Embryonic facial prominence (tissue), 1 donor: Measurements from ENCODE around the gene MORC4.

Experiments used
- DNase-seq: peaks from one replicate; pipeline ENCODE4 v3.0.0-alpha.2; 2016; ENCODE audit errors: extremely low spot score

Gene MORC4

DNA sequence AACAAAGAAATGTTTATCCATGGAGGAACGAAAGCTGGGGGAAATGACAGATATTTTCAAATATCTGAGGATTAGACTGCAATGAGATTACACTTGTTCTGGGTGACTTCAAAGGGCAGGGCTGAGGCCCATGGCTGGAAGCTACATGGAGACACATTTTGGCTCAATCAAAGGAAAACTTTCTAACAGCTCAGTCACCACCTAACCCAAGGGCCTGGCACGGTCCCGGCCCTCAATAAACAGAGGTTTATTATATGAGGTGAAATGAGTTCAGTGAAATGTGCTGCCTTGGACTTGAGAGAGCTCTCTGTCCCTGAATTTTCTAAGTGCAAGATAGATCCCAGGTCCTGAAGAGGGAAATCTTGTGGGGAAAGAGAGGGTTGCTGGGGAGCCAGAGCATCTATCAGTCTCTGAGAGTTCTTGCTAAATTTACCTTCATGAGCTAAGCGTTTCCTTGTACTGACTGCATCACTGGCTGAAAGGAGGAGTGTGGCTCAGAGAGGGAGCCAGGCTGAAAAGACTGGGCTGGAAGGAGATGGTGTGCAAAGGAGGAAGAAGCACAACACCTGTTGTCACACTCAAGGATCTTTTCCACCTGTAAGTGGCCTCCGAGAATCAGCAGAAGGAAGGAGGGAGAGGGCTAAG, 94.8 kb downstream of the MORC4 start:
- DNase-seq: no peak

DNA sequence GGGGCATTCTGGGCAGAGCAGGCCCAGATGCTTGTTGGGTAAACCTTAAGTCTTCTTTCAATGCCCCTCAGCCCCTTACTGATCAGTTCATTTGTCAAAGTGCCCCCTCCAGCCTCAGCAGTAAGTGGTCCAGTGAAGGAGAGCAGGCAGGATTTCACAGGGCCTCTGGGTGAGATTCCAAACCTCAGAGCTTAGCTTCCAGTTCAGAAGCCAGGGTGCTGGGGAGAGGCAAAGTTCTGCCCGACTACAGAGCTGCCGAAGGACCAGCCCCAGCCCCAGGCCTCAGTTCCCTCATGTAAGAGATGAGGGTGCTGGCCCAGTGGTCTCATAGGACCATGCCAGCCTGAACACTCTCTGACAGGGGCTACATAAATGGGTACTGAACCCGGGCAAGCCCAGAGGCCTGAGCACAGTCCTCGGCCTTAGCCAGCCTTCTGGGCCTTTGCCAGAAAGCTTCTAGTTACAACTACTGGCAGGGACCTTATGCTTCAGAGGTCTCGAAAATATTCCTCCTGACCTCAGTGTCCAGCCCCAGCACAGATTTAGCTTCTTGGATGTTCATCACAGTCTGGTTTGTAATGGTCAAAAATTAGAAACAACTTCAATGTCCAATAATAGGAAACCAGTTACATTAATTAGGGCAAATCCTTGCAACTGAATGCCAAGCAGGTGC, 96.0 kb downstream of the MORC4 start:
- DNase-seq: no peak

DNA sequence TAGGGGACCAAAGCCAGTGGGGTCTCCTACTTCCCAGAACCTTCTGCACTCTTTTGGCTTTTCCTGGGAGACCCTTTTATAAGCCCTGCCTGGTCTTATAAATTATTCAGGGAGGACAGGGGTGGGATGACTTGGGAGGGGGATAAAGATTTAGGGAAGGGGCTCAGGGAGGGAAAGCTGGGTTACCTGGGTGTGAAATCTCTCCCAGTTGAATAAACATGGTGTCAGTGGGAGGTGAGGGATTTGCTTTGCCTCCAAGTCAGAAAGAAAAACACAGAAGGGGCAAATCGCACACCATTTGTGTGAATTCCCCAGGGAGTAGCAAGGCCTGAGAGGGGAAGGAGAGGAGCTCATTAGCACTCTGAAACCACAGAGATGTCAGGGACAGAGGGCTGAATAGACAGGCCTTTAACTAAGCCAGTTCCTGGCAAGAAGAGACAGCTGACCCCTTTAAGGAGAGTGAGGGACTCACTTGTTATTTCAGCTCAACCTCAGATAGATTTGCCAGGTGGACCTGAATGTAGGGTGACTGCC, 96.7 kb downstream of the MORC4 start, which contains the start of gene RIPPLY1:
RIPPLY1 (minus strand) TSS at position 51 of the 534 bp plus-strand sequence. CDS start 54 bp downstream, outside the sequence.
- DNase-seq: no peak

DNA sequence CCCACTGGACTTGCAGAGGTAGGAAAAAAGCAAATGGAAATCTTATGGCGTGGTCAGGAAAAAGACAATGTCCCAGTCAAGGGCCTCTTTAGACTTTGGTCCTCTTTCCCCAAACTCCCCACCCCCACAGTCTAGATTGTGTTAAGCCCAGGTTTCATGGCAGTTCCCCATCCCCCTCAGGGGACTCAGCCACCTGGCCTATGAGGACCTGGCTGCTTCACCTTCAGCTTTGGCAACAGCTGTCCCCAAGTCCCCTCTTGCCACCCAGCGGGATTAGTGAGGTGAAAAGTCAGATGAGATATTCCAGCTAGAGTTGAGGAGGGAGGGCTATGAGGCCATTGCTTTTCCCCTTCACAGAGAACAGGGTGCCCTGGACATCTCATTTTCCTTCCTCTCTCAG, 97.3 kb downstream of the MORC4 start:
- DNase-seq: no peak

DNA sequence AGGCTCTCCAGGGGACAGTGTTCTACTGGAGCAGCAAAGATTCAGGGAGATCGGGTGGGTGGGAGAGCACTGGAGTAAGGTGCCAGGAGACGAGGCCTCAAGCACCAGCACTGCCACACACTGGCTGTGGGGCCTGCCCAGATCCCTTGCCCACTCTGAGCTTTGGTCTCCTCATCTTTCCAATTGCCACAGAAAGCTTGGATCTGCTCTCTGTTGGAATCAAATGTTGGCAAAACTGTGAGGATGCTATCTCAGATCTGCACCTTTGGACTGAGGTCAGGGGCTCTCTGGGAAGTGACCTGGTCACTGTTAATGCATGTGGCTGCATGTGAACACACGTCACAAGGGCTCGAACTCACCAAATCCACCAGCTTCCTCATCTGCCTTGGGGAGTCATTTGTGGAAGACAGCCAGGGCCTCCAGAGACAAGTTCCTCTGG, 98.2 kb downstream of the MORC4 start:
- no peak for DNase-seq

DNA sequence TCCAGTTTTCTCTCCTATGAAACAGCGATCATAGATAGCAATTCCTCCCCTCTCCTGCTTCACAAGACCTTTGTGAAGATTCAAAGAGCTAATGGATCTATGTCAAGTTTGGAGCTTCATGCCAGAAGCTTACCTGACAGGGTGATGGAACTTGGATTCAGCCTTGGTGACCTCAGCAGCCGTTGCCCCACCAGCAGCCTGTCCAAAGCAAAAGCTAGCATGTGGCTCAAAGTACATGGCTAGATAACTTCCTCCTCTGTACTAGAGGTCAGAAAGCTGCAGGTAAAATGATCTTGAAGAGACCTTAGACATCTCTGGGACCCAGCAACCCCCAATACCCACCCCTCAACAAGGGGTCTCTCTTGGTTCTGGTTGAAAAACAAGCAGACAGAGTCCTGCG, 98.7 kb downstream of the MORC4 start:
- no peak for DNase-seq

DNA sequence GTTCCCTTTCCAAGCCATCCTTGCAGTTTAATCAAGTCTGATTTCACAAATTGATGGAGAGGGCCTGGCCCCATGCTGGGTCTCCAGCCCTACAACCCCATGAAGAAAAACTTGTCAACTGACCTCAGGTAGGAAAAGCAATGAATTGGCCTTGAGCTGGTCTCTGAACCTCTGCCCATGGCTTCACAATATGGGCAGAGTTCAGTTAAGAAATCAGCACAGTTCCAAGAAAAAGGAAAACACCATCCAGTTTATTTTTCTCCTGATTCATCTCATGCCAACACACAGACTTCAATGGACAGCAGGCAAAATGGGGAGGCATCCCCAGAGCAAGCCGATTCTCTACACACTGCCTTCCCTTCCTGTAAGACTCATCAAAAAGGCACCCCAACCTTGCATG, 100.2 kb downstream of the MORC4 start:
- DNase-seq: no peak

DNA sequence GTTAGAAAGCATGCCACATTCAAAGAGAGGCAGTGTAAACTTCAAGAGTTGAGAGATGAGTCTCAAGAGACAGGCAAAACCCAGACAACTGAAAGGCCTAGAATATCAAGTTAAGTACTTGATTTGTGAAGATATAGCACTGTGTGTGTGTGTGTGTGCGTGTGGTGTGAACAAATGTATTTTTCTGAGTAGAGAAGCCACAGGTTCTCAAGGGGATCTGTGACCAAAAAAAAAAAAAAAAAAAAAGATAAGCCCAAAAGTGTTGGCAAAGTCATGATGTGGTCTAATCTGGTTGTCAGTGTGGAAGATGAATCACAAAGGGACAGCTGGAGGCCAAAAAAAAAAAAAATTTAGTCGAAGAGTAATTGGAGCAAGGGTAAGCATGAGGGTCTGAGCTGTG, 100.7 kb downstream of the MORC4 start:
- no peak for DNase-seq

DNA sequence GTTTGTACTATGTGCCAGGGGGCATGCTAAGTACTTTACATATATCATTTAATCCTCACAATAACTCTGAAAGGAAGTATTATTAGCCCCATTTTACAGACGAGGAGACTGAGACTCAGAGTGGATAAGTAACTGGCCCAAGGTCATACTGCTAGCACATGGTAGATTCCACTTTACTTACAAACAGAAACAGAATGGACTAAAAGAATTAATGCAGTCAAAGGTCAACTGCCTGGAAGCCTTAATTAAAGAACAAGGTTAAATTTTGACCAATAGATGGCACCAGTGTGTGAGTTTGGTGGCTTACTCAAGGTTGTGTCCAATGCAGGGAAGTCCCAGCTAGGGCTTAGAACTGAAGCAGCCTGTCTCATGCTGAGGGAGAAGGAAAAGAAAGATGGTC, 101.5 kb downstream of the MORC4 start:
- no peak for DNase-seq

DNA sequence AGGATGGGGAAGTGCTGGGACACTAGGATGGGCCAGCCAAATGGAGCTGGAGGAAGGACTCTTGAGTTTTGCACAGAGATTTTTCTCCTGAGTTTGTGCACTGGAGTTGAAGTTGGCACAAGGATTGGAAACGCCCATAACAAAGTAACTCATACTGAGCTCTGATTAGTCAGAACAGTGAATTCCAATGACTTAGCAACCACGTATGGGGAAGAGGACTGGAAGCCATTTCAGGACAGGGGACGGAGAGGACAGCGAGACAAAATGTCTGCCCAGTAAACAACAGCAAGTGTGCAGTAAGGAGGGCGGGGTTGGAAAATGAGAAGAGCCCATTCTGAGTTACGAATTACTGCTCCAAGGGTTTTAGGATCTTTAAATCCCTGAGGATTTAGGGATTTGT, 102.8 kb downstream of the MORC4 start:
- DNase-seq: no peak

DNA sequence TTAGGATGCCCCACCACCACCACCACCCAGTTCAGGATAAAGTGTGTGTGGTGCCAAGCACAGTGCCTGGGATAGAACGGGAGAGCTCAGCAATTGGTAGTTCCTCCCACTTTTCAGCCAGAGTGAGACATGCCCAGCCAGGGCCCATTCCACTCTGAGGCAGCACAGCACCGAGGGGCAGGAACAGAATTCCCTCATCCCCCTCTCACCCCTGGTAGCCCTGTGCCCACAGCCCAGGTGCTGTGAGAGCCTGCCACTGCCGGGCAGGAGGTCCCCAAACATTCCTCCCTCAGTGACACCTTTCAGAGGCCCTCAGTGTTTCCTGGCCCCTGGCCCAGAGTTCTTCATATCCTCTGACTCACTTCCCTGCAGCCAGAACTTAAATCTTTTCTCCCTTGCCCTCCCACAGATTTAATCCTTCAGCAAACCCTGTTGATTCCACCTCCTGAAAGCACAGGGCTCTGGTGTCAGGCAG, 105.0 kb downstream of the MORC4 start:
- DNase-seq: no peak

DNA sequence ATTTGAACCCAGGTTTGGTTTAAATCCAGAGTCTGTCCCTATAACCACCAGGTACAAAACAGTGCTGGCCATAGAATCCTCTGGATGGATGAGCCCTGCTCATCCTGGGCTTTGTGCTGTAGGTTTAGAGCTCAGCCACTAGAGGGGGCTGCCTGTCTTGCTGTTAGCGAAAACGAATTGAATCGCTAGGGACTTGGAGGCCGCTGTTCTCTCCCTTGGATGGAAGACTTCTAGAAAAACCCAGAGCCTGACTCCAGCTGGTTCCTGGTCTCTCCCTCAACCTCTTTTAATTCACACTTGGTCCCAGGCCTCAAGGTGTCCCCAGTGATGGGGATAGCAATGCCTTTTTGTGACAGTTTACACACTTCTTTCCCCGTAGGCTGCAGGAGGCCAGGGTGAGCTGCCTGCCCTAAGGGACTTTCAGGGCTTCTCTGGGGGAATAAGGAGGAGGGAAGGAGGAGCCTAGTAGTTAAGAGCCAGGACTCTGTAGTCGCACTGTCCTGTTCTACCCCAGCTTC, 105.6 kb downstream of the MORC4 start:
- peak; percentile 16 for DNase-seq

DNA sequence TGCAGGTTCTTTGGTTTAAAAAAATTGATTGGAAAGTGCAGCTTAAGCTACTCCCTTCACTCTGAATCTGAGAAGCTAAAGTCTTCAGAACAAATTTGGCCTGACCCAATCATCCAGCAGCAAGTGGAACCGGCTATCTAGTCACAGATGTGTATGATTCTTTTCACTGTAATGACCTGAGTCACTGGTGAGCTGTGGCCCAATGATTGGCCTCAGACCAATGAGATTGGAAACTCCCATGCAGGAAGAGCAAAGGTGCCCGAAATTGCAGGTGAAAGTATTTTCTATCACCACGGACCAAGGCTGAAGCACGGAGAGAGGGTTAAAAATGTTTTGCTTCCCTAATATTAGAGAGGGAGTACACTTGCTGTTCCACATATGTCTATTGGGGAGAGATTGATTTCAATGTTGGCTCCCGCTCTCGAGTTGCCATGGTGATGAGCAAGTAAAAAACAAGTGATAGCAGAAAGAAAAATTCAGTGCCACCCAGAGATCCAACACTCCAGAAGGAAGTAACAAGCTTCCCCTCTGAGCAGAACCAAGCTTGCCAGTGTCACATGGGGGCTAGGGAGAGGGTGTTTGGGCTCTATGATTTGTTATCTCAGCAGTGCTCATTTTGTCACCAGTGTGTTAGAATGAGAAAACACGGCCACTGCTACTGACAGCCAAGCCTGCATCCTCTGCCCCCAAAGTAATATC, 108.1 kb downstream of the MORC4 start:
- DNase-seq: no peak
